Stimulated activated CD8-positive, alpha-beta memory T cell treated with anti-CD3 and anti-CD28 coated beads, Interleukin-12 subunit alpha, Interleukin-12 subunit beta, amount 100 ng/mL, for 1 hour (primary cell): ENCODE measurements around the gene PDGFD.

Experiments
- DNase-seq: peaks from one replicate; pipeline ENCODE4 v3.0.0-alpha.2; 2020; ENCODE audit warnings: low read depth

PDGFD gene

GRCh38 chr11:103958475-103959215, 205.3 kb downstream of the PDGFD start:
- no peak for DNase-seq

GRCh38 chr11:103953797-103954486, 210.0 kb downstream of the PDGFD start:
- no peak for DNase-seq

- no peak for DNase-seq
These were observed 214.2 kb downstream of the PDGFD start for GRCh38 chr11:103949781-103950180.

GRCh38 chr11:103948187-103948763, 215.7 kb downstream of the PDGFD start:
- no peak for DNase-seq

- no peak for DNase-seq
These were observed 216.4 kb downstream of the PDGFD start for GRCh38 chr11:103947546-103947919.

GRCh38 chr11:103946793-103947545, 217.0 kb downstream of the PDGFD start:
- no peak for DNase-seq

GRCh38 chr11:103944251-103944940, 219.6 kb downstream of the PDGFD start:
- DNase-seq: no peak

GRCh38 chr11:103942646-103943045, 221.3 kb downstream of the PDGFD start:
- no peak for DNase-seq

GRCh38 chr11:103940551-103940950, 223.4 kb downstream of the PDGFD start:
- no peak for DNase-seq

- no peak for DNase-seq
These were observed 224.3 kb downstream of the PDGFD start for GRCh38 chr11:103939694-103940093.

- DNase-seq: no peak
These were observed 227.9 kb downstream of the PDGFD start for GRCh38 chr11:103936059-103936458.

GRCh38 chr11:103935219-103935618, 228.7 kb downstream of the PDGFD start:
- DNase-seq: no peak

GRCh38 chr11:103929170-103929903, 234.6 kb downstream of the PDGFD start:
- DNase-seq: no peak

GRCh38 chr11:103928802-103929161, 235.2 kb downstream of the PDGFD start:
- no peak for DNase-seq

GRCh38 chr11:103928040-103928801, 235.7 kb downstream of the PDGFD start:
- no peak for DNase-seq

- DNase-seq: no peak
These were observed 236.4 kb downstream of the PDGFD start for GRCh38 chr11:103927535-103927934.

GRCh38 chr11:103926990-103927389, 237.0 kb downstream of the PDGFD start:
- DNase-seq: no peak

- no peak for DNase-seq
These were observed 239.6 kb downstream of the PDGFD start for GRCh38 chr11:103924166-103925013.

- DNase-seq: no peak
These were observed 240.5 kb downstream of the PDGFD start for GRCh38 chr11:103923451-103923931.
